GM18861 (cell line): ENCODE measurements around the gene PDGFB.

Source experiments
- ATAC-seq: cut with Tn5 transposase; IDR thresholded peaks from one replicate; pipeline ENCODE4 v1.9.1; 2021; ENCODE audit not compliant: unreplicated experiment

Gene PDGFB

GRCh38 chr22:39176714-39177455, 67.9 kb downstream of the PDGFB start:
- no peak for ATAC-seq

DNA sequence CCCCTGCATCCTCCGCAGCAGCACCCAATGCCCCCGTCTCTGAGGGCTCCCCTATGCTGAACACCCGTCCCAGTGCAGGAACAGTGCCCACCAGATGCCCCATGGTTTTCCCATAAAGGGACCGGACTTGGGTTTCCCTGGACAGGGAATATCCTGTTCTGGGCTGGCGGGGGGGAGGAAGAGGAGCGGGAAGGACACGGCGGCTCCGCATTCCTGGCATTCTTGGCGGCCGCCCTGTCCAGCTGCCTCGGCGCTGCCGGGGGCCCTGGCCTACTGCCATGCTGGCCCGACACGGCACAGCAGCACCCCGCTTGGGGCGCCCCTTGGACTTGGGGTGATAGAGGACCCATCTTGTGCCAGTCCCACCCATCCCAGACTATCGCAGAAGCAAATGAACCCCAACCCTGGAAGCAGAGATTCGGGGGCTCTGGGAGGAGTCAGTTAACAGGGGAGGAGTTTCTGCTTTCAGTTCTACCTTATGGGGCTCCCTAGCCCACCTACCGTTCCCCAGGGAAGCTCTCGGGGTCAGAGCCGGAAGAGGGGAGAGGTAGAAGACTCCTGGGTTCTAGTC, 68.6 kb downstream of the PDGFB start:
- ATAC-seq, result no peak

- no peak for ATAC-seq
Observed at GRCh38 chr22:39175353-39176142, 69.2 kb downstream of the PDGFB start.

DNA sequence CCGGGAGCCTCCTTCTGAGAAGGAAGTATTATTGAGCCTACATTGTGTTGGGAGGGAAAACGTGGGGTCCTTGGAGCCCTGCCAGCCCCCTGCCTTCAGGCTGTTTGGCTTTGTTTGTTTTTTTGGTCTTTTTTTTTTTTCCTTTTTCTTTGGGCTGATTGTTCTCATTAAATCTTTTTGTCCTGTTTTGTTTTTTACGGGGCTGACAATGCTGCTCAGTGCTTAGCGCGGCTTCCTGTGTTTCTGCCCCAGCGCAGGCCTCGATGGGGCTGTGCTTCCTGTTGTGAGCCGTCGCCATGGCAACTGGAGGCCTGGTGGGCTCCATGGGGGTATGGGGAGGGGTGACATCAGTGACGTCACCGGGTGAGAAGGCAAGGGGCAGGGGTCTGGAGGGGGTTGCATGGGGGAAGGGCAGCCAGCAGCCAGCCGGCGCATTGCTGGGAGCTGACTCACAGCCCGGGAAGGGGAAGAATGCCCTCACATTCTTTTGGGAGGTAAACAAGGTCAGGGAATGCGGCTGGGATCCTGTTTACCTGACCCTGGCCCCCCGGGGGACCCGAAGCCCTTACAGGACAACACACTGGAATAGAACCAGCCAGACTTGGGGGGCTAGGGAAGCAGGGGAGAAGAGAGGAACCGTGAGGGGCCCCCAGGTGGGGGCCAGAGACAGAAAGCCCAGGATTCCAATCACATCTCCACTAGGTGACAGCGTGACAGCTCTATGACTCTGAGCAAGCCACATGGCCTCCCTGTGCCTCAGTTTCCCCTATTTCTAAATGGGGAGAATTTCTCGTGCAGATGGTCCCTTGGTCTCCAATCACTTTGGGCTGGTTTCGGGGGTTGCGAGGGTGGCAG, 70.1 kb downstream of the PDGFB start:
- no peak for ATAC-seq

DNA sequence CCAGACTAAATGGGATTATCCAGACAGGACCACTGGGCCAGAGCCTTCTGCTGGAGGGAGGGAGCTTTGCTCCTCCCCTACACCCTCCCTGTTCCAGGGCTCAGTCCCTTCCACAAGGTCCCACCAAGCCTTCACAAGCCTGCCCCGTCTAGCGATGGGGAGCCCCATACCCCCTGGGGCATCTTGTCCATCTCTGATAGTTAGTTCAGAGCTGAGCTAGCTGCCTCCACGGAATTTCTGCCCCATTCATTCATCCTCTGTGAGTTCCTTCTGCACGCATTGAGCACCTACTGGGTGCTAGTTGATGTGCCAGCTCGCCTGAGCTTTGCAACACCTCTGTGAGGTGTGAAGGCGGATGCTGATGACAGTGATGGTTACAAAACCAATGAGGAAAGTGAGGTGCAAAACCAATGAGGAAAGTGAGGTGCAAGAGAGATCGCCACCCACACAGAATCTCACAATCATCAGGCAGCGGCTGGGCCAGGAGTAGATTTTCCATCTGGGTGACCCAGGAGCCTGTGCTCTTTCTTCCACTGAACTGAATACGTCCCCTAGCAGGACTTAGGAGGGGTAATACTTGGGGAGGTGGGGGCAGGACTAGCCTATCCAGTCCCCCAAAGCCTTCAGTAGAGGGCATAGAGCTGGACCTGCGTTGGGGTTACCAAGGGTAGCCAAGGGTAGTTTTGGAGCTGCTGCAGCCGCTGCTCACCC, 70.8 kb downstream of the PDGFB start:
- ATAC-seq, result no peak
